ENCODE data around the gene HINT1.

DNA sequence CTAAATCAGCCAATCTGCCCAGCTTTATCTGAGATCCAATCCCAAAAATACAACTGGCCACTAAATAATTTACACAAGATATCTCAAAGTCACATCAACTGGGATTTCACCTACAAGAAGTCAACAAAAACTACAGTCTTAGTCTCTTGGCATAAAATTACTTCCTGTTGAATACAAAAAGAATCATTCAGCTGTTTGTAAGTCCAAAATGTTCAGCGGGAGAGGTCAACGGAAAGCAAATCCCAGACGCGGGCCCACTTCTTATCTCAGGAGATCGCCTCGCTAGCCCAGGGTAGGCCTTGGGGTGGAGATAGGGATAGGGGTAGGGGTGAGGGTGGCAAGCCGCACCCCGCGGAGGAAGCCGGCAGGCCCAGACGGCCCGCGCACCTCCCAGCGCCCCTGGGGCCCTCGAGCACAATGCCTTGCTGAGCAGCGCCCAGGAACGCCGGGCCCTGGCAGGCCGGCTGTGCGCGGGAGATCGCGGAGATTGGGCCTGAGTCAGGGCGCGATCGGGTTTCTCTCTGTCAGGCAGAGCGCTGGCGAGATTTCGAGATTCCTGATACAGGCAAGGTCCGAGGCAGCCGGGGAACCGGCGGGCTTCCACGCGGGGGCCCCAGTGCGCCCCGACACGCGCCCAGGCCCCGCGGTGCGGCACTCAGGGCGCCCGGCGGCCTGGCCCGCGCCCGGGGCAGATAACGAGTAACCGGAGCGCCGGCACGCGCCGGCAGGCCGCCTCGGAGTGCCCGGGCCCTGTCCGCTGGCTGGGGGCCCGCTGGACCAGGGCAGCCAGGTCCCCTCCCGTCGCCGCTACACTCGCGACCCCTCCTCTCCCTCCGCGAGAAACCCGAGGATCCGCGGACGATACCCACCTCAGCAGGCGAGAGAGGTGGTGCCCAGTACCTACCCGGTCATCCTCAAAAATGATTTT, 601 bp downstream of the HINT1 start:
- TF ChIP-seq, protein P1, sequence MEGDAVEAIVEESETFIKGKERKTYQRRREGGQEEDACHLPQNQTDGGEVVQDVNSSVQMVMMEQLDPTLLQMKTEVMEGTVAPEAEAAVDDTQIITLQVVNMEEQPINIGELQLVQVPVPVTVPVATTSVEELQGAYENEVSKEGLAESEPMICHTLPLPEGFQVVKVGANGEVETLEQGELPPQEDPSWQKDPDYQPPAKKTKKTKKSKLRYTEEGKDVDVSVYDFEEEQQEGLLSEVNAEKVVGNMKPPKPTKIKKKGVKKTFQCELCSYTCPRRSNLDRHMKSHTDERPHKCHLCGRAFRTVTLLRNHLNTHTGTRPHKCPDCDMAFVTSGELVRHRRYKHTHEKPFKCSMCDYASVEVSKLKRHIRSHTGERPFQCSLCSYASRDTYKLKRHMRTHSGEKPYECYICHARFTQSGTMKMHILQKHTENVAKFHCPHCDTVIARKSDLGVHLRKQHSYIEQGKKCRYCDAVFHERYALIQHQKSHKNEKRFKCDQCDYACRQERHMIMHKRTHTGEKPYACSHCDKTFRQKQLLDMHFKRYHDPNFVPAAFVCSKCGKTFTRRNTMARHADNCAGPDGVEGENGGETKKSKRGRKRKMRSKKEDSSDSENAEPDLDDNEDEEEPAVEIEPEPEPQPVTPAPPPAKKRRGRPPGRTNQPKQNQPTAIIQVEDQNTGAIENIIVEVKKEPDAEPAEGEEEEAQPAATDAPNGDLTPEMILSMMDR (IDR thresholded peaks at IDR 0.05): no peak
- TF ChIP-seq POLR2A (IDR thresholded peaks at IDR 0.05): no peak

Measured in prostate gland (tissue), 2 donors.